HG03457 (cell line): Measurements from ENCODE around the gene SDR9C7.
"Not testable (repeated sequence)": the region's sequence is repeated elsewhere in the genome, so short reads cannot be mapped to it uniquely, and the experiment has no call there.

Experiments
- ATAC-seq: cut with Tn5 transposase; IDR thresholded peaks from one replicate; pipeline ENCODE4 v1.9.1; 2021; ENCODE audit warnings: moderate number of reproducible peaks; ENCODE audit not compliant: unreplicated experiment

The SDR9C7 gene

DNA sequence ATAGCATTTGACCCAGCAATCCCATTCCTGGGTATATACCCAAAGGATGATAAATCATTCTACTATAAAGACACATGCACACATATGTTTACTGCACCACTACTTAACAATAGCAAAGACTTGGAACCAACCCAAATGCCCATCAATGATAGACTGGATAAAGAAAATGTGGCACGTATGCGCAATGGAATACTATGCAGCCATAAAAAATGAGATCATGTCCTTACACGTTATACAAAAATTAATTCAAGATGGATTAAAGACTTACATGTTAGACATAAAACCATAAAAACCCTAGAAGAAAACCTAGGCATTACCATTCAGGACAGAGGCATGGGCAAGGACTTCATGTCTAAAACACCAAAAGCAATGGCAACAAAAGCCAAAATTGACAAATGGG lies 16.1 kb downstream of the SDR9C7 start:
- not testable (repeated sequence) for ATAC-seq

DNA sequence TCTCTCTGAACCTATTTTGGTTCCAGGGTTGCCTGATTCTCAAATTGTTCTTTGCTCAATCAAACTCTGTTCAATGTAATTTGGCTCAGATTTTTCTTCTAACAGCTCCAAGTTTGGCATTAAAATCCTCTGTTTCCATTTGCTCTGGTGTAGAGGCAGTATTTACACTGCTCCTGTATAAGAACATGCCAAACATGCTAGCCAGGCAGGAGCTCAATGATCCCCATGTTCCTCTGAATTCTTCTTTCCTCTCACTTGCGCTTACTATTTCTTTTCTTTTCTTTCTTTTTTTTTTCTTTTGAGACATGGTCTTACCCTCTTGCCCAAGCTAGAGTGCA lies 17.2 kb downstream of the SDR9C7 start:
- ATAC-seq = no peak

GRCh38 chr12:56916296-56916995 lies 17.8 kb downstream of the SDR9C7 start:
- ATAC-seq = no peak

- ATAC-seq = no peak
Observed at GRCh38 chr12:56914724-56915123, 19.5 kb downstream of the SDR9C7 start.

DNA sequence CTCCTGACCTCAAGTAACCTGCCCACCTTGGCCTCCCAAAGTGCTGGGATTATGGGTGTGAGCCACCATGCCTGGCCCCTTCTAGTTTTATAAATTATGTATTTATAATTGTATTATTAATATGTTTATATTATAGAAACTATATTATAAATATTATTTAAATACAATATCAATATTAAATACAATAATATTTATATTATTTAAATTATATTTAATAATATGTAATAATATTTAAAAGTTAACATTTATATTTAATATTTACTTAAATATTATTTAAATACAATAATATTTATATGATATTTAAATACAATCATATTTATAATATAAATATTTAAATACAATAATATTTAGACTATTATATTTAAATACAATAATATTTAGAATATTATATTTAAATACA lies 20.0 kb downstream of the SDR9C7 start:
- ATAC-seq = no peak

DNA sequence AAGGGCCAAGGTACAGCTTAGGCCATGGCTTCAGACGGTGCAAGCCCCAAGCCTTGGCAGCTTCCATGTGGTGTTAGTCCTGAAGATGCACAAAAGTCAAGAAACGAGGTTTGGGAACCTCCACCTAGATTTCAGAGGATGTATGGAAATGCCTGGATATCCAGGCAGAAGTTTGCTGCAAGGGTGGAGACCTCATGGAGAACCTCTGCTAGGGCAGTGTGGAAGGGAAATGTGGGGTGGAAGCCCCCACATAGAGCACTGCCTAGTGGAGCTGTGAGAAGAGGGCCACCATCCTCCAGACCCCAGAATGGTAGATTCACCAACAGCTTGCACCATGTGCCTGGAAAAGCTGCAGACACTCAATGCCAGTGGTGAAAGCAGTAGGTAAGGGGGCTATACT lies 24.8 kb downstream of the SDR9C7 start:
- not testable (repeated sequence) for ATAC-seq

- ATAC-seq = no peak
Observed at GRCh38 chr12:56908136-56908535, 26.1 kb downstream of the SDR9C7 start.

GRCh38 chr12:56905852-56906251 lies 28.4 kb downstream of the SDR9C7 start:
- ATAC-seq = no peak

DNA sequence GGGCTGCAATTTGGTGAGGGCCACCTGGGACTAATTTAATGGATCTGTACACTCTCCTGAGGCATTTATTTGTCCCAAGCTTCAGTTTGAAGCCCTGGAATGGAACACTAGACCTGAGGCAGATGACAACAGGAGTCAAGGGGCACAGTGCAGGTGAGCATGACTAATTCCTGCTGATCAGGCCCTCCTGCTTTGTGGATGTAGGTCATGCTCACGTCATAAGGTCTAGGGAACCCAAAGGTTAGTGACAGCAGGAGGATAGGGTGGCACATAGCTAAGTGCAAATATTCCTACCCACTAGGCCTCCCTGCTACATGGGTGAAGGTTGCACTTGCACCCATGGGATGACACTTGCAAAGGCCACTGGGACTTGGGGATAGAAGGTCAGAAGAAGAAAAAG lies 30.8 kb downstream of the SDR9C7 start:
- no peak for ATAC-seq

DNA sequence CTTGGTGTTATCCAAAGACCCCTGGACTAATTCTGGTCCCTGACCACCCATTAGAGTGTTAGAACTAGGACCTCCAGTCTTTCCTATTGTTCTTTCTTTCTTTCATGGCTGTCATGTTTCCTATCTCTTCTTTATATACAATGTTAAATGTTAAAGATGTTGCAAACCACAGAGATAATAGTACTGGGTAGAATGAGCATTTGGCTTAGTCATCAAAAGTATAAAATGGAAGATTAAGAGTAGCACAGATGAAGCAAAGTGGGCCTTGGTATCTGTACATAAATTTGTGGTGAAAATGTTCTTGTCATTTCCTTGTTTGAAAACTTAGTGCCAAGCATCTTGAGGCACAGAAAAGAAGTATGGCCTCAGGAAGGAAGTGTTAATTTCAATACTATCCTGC lies 32.9 kb downstream of the SDR9C7 start:
- not testable (repeated sequence) for ATAC-seq

DNA sequence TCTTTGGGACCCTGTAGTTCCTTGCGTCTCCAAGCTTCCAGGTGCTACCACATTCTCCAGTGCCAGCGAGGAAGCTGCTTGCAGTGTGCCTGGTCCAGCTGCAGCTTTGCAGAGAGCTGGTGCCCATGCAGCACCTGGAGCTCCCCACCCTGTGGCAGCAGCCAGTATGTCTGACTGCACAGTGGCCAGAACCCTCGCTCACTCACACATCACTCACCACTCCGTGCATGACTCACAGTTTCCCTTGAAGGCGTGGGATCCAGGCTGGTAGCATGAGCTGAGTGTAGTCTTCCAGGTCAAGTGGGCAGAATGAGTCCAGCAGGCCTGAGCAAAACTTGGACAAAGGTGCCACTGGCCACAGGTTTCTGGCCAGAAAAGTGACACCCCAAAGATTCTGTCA lies 33.6 kb downstream of the SDR9C7 start:
- ATAC-seq = no peak

GRCh38 chr12:56898938-56899337 lies 35.3 kb downstream of the SDR9C7 start:
- no peak for ATAC-seq

DNA sequence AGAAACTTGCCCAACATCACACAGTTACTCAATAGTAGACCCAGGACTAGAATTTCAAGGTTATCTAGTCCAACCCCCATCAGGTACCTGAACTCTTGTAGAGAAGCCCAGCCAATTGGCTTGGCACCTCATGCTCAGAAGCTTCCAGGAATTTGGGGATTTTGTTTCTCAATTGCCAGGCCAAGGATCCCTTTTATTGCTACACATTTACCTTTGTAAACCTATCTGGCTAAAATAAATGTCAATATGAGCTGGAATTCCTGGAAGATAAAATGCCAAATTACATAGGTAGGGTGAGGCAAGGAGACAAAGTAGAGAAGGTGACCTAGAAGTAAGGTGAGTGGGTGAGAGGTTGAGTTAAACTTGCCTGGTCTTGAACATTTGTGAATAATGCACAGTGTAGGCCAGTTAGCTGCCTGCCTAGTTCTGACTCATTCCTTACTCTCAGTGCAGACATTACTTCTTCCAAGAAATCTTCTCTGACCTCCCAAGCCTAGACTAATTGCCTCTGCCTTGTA lies 36.3 kb downstream of the SDR9C7 start:
- no peak for ATAC-seq

- no peak for ATAC-seq
Observed at GRCh38 chr12:56896082-56896481, 38.1 kb downstream of the SDR9C7 start.

DNA sequence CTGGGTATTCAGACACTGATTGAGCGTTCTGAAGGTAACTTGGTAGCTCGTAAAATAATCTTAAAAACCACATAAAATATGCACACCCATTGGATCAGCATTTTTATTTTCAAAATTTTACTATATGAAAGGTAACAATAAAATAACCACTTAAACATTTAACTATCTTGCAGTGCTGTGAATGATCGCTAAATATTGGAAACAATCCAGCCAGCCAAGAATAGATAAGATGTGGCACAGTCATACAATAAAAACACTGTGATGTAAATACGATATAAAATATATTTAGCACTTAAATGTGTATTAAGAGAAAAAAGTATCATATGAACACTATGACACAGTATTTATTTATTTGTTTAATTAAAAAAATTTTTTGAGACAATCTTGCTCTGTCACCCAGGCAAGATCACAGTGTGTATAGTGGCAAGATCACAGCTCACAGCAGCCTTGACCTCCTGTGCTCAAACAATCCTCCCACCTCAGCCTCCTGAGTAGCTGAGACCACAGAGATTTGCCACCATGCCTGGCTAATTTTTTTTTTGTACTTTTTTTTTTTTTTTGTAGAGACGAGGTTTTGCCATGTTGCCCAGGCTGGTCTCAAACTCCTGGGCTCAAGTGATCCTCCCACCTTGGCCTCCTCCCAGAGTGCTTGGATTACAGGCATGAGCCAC lies 39.4 kb downstream of the SDR9C7 start:
- ATAC-seq = no peak

DNA sequence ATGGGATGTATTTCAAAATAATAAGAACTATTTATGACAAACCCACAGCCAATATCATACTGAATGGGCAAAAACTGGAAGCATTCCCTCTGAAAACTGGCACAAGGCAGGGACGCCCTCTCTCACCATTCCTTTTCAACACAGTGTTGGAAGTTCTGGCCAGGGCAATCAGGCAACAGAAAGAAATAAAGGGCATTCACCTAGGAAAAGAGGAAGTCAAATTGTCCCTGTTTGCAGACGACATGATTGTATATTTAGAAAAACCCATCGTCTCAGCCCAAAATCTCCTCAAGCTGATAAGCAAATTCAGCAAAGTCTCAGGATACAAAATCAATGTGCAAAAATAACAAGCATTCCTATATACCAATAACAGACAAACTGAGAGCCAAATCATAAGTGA lies 42.3 kb downstream of the SDR9C7 start:
- not testable (repeated sequence) for ATAC-seq

- no peak for ATAC-seq
Observed at GRCh38 chr12:56886319-56886718, 47.9 kb downstream of the SDR9C7 start.

- ATAC-seq = no peak
Observed at GRCh38 chr12:56885316-56885715, 48.9 kb downstream of the SDR9C7 start.

- ATAC-seq = no peak
Observed at GRCh38 chr12:56884421-56884820, 49.8 kb downstream of the SDR9C7 start.

DNA sequence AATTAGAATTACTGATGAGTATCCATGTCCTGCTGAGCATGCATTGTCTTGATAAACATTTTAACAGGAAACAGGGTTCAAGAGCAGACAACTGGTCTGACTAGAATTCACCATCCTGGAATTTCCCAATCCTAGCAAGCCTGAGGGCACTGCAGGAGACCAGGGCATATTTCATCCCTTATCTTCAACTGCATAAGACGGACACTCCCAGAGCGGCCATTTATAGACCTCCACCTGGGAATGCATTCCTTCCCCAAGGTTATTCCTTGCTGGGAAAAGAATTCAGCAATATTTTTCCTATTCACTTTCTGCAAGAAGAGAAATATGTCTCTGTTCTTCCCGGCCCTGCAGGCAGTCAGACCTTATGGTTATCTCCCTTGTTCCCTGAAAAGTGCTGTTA lies 51.8 kb downstream of the SDR9C7 start:
- not testable (repeated sequence) for ATAC-seq

DNA sequence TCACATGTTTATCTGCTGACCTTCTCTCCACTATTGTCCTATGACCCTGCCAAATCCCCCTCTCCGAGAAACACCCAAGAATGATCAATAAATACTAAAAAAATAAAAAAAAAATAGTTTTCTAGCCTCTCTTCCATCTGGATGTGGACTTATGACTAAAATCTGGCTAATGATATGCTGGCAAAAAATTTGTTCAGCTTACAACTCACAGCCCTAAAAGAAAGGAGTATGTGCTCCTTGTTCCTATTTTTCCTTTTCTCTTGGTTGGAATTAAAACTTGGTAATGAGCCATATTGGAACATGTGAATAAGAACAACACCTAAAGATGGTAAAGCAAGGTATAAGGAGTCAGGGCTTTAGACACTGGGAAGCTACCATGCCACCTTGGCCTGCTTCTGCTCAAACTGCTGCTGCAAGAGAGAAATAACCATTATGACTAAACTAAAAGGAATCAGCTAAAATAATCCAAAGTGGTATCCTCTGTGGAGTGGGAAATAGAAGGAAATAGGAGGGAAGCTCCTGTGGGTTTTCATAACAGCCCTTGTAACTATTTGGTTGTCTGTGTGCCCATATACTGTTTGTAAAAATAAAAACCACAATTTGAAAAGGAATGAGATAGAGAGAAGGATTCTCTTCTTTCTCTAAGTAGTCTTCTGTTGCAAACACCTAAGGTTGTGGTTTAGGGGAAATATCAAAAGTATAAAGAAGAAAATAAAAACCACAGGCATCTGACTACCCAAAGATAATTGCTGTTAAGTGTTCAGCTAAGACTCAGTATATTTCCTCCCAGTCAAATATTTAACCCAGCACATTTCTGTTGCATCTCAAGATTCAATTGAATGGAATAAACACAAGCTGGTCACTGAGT lies 53.8 kb downstream of the SDR9C7 start:
- ATAC-seq = no peak
